DND-41 (cell line): Measurements from ENCODE around the gene FASN.

Experiments
- ATAC-seq: fragments of 200-7000 bp; cut with Tn5 transposase; 3 replicates; pipeline ENCODE4 v1.9.1; 2021; ENCODE audit warnings: low read depth; ENCODE audit not compliant: insufficient read depth
- DNase-seq: peaks from one replicate; pipeline ENCODE4 v3.0.0-alpha.2; 2020
- H2AFZ ChIP-seq: 2 replicates; pipeline ENCODE4 v1.6.0; 2012; ENCODE audit warnings: low read depth, low read length
- H3K27ac ChIP-seq: 2 replicates; pipeline ENCODE4 v1.5.1; 2012; ENCODE audit warnings: low read length, inconsistent platforms
- H3K27me3 ChIP-seq: fragments of 200-600 bp; sonication (generic); 2 replicates; pipeline ENCODE4 v1.6.0; 2012; ENCODE audit warnings: low read length, mild to moderate bottlenecking, inconsistent platforms; ENCODE audit not compliant: insufficient read depth, poor library complexity
- H3K36me3 ChIP-seq: 2 replicates; pipeline ENCODE4 v1.5.1; 2012; ENCODE audit warnings: low read length, inconsistent platforms; ENCODE audit not compliant: insufficient read depth
- H3K4me1 ChIP-seq: 2 replicates; pipeline ENCODE4 v1.5.1; 2012; ENCODE audit warnings: mild to moderate bottlenecking, low read length; ENCODE audit not compliant: insufficient read depth
- H3K4me2 ChIP-seq: 2 replicates; pipeline ENCODE4 v1.6.0; 2012; ENCODE audit warnings: mild to moderate bottlenecking, moderate library complexity, low read length, inconsistent platforms; ENCODE audit not compliant: insufficient read depth
- H3K4me3 ChIP-seq, 2 experiments: fragments of 200-600 bp in 1 of 2; shearing (Covaris generic) in 1 of 2; 2 replicates each; pipeline ENCODE4 v1.5.1; 2012 to 2016; ENCODE audit warnings: inconsistent platforms in 2 of 2, low read length in 2 of 2, mild to moderate bottlenecking in 2 of 2, low read depth in 1 of 2, moderate library complexity in 1 of 2
- H3K79me2 ChIP-seq: 2 replicates; pipeline ENCODE4 v1.6.0; 2012; ENCODE audit warnings: low read length, inconsistent platforms; ENCODE audit not compliant: insufficient read depth
- H3K9ac ChIP-seq: 2 replicates; pipeline ENCODE4 v1.6.0; 2012; ENCODE audit warnings: low read depth, mild to moderate bottlenecking, inconsistent platforms, low read length, moderate library complexity
- H3K9me3 ChIP-seq: 2 replicates; pipeline ENCODE4 v1.5.1; 2012; ENCODE audit warnings: low read length, moderate library complexity, mild to moderate bottlenecking, inconsistent platforms; ENCODE audit not compliant: insufficient read depth, severe bottlenecking
- H4K20me1 ChIP-seq: 2 replicates; pipeline ENCODE4 v1.6.0; 2012; ENCODE audit warnings: low read length; ENCODE audit not compliant: insufficient read depth
- EZH2 ChIP-seq: IDR thresholded peaks from 3 replicates; pipeline ENCODE4 v1.6.1; 2012; ENCODE audit warnings: borderline replicate concordance, low read depth, mild to moderate bottlenecking, moderate library complexity, low read length, inconsistent platforms; ENCODE audit not compliant: severe bottlenecking
- TF ChIP-seq, protein P1 (sequence below): IDR thresholded peaks from 2 replicates; pipeline ENCODE4 v1.5.1; 2012; ENCODE audit warnings: borderline replicate concordance, low read length, moderate library complexity, mild to moderate bottlenecking; ENCODE audit not compliant: poor library complexity, severe bottlenecking; ENCODE audit errors: extremely low read depth

Gene FASN

DNA sequence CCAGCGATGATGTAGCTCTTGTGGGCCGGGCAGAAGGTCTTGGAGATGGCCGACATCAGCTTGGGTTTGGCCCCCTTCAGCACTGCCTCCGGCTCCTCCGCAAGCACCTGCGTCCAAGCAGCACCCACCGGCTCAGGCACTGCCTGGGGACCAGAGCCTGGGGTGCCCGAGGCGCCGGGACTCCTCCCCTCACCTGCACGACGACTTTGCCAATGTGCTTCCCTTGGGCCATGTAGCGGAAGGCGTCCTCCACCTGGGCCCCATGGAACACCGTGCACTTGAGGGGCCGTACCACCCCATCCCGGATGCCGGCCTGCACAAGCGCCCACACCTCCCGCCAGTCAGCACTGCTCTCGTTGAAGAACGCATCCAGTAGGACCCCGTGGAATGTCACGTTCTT lies 15.0 kb downstream of the FASN start:
- Histone ChIP-seq H3K79me2 (no peaks in the 10 kb centered on the region; the same call in 1 of the 2 replicates), H3K9me3 (no peaks in the 10 kb centered on the region), H3K9ac (no peak overlapping the region), H3K4me3 (no peak overlapping the region), H3K4me1 (no peaks in the 10 kb centered on the region), H3K4me2 (no peak overlapping the region), H3K27me3 (no peaks in the 10 kb centered on the region), H3K27ac (no peak overlapping the region), H4K20me1 (peaks cover 78% of the 10 kb centered on the region), H3K36me3 (peaks cover 98% of the 10 kb centered on the region), H2AFZ (no peak overlapping the region)
- DNase-seq (no peak), ATAC-seq (no peak)
- TF ChIP-seq, protein P1, sequence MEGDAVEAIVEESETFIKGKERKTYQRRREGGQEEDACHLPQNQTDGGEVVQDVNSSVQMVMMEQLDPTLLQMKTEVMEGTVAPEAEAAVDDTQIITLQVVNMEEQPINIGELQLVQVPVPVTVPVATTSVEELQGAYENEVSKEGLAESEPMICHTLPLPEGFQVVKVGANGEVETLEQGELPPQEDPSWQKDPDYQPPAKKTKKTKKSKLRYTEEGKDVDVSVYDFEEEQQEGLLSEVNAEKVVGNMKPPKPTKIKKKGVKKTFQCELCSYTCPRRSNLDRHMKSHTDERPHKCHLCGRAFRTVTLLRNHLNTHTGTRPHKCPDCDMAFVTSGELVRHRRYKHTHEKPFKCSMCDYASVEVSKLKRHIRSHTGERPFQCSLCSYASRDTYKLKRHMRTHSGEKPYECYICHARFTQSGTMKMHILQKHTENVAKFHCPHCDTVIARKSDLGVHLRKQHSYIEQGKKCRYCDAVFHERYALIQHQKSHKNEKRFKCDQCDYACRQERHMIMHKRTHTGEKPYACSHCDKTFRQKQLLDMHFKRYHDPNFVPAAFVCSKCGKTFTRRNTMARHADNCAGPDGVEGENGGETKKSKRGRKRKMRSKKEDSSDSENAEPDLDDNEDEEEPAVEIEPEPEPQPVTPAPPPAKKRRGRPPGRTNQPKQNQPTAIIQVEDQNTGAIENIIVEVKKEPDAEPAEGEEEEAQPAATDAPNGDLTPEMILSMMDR, result no peak
- no peak for TF ChIP-seq EZH2

DNA sequence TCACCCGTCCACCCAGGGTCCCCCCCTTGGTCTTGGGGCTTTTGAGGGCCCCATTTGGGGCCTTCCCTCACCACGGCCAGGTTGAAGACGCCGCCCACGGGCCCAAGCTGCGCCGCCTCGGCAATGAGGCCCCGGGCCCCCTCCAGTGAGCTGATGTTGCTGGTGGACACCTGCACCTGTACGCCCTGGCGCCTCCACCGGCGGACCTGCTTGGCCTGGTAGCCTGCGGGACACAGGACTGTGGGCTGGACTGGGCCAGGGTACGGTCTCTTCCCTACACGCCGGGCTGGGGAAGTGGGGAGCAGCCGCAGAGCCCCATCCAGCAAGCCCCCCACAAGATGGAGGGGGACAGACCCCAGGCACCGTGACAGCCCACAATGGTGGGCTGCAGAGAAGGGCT lies 15.6 kb downstream of the FASN start:
- Histone ChIP-seq H3K27ac (no peak overlapping the region), H3K79me2 (no peaks in the 10 kb centered on the region; the same call in 1 of the 2 replicates), H3K36me3 (peaks cover 97% of the 10 kb centered on the region), H3K4me2 (no peak overlapping the region), H3K4me1 (no peaks in the 10 kb centered on the region), H3K4me3 (no peak overlapping the region), H3K9me3 (no peaks in the 10 kb centered on the region), H4K20me1 (peaks cover 80% of the 10 kb centered on the region), H3K27me3 (no peaks in the 10 kb centered on the region), H2AFZ (no peak overlapping the region), H3K9ac (no peak overlapping the region)
- ATAC-seq, result no peak
- TF ChIP-seq, protein P1, result no peak
- TF ChIP-seq EZH2, result no peak
- no peak for DNase-seq

DNA sequence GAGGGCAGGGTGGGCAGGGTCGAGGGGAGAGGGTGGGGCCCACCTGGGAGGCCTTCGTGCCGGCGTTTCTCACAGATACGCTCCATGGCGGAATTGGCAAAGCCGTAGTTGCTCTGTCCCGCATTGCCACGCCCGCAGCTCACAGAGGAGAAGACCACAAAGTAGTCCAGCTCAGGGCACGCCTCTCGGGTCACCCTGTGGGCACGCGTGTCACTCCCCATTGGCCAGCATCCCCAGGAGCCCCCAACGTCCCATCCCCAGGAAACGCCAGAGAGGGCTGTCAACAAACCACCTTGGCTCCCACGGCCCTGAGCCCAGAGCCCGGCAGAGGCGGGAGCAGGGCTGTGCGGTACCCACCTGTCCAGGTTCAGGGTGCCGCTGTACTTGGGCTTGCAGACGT lies 16.1 kb downstream of the FASN start:
- Histone ChIP-seq H2AFZ (no peak overlapping the region), H3K79me2 (no peaks in the 10 kb centered on the region; the same call in 1 of the 2 replicates), H3K9ac (no peak overlapping the region), H3K4me1 (no peaks in the 10 kb centered on the region), H3K4me3 (no peak overlapping the region), H3K27me3 (no peaks in the 10 kb centered on the region), H3K36me3 (peaks cover 92% of the 10 kb centered on the region), H3K27ac (no peak overlapping the region), H3K9me3 (no peaks in the 10 kb centered on the region), H3K4me2 (no peak overlapping the region), H4K20me1 (peaks cover 80% of the 10 kb centered on the region)
- DNase-seq (no peak), ATAC-seq (no peak)
- TF ChIP-seq, protein P1, result no peak
- no peak for TF ChIP-seq EZH2

DNA sequence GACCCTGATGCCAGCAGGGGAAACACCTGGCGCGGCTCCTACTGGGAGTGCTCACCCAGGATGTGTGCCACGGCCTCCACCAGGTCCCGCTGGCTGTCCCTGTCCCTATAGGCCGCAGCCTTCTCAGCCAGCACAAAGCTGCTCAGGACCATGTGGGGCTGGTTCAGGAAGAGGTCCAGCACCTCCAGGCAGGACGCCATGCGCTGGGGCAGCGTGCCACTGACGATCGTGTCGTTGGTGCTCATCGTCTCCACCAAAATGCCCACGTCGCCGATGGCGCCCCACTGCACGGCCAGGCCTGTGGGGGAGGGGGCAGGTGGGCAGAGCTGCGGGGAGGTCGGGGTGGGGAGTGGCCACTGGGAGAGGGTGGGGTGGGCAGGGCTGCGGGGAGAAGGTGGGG lies 16.5 kb downstream of the FASN start:
- no peak for DNase-seq
- Histone ChIP-seq H3K4me3 (no peak overlapping the region), H3K27me3 (no peaks in the 10 kb centered on the region), H3K36me3 (peaks cover 88% of the 10 kb centered on the region), H2AFZ (no peak overlapping the region), H3K27ac (no peak overlapping the region), H3K79me2 (no peaks in the 10 kb centered on the region; the same call in 1 of the 2 replicates), H4K20me1 (peaks cover 82% of the 10 kb centered on the region), H3K4me1 (no peaks in the 10 kb centered on the region), H3K9ac (no peak overlapping the region), H3K4me2 (no peak overlapping the region), H3K9me3 (no peaks in the 10 kb centered on the region)
- ATAC-seq, result no peak
- TF ChIP-seq, protein P1, result no peak
- no peak for TF ChIP-seq EZH2
